ENCODE measurements around the gene FMN2. TPM values are rescaled to one million over a fixed set of nuclear protein-coding genes. Genes with fewer than 3 reads are reported as not detected.
"Not testable (repeated sequence)": the region's sequence is repeated elsewhere in the genome, so short reads cannot be mapped to it uniquely, and the experiment has no call there.

The FMN2 gene
- total RNA-seq, 2 donors from 2014 or later: 0.26 to 0.33 TPM

- TF ChIP-seq POLR2A (IDR thresholded peaks at IDR 0.05) (no peak), CTCF (IDR thresholded peaks at IDR 0.05) (no peak)
- WGBS, 2 donors: 61 to 74% methylated on average over 5 of the region's 5 CpGs
- H3K36me3 ChIP-seq (replicated peaks in 1 of 2; ENCODE audit: insufficient read depth in 1 of 2, low read depth in 2 of 2): no peaks in the 10 kb centered on the region
- no peaks in the 10 kb centered on the region for H3K9me3 ChIP-seq
- intact Hi-C loops (cut with DNase I): no loop called here
- no peaks in the 10 kb centered on the region for H3K27me3 ChIP-seq
- ATAC-seq (no peak), DNase-seq (no peak)
- H3K4me3 ChIP-seq: no peak overlapping the region
- no peaks in the 10 kb centered on the region for H3K4me1 ChIP-seq
- H3K27ac ChIP-seq: no peak overlapping the region
Measured at GRCh38 chr1:240274569-240274968, 182.9 kb downstream of the FMN2 start.

DNA sequence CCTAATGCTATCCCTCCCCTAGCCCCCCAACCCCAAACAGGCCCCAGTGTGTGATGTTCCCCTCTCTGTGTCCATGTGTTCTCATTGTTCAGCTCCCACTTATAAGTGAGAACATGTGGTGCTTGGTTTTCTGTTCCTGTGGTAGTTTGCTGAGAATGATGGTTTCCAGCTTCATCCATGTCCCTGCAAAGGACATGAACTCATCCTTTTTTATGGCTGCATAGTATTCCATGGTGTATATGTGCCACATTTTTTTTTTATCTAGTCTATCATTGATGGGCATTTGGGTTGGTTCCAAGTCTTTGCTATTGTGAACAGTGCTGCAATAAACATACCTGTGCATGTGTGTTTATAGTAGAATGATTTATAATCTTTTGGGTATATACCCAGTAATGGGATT, 183.5 kb downstream of the FMN2 start:
- H3K27me3 ChIP-seq; H3K4me3 ChIP-seq; ATAC-seq; H3K27ac ChIP-seq; H3K4me1 ChIP-seq; intact Hi-C loops (cut with DNase I); H3K9me3 ChIP-seq; H3K36me3 ChIP-seq (replicated peaks in 1 of 2; ENCODE audit: insufficient read depth in 1 of 2, low read depth in 2 of 2); DNase-seq: not testable (repeated sequence)

DNA sequence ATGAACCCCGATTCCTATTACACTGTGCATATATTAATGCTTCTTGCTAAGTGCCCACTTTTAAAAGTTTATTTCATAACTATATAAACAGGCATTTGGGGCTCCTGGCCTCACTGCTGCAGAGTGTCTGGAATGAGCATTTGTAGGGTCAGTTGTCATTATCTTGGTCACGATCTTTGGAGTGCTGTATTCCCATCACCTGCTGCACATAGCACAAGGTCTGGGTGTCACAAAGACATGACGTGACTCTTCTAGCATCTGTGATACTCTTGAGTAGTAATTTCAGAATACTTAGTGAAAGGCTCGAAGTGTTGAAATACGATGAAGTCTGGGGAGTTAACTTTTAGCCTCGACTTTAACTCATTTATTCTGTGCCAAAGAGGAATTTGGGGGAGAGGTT, 186.4 kb downstream of the FMN2 start:
- no peak for ATAC-seq
- Histone ChIP-seq H3K36me3 (replicated peaks in 1 of 2; ENCODE audit: insufficient read depth in 1 of 2, low read depth in 2 of 2) (no peaks in the 10 kb centered on the region), H3K27ac (no peak overlapping the region), H3K9me3 (no peaks in the 10 kb centered on the region), H3K4me3 (no peak overlapping the region), H3K27me3 (peaks cover 0 to 8% of the 10 kb centered on the region in 2 donors), H3K4me1 (peaks cover 6% of the 10 kb centered on the region)
- WGBS, 2 donors: 56 to 71% methylated on average over 6 of the region's 6 CpGs
- TF ChIP-seq POLR2A (IDR thresholded peaks at IDR 0.05): no peak
- TF ChIP-seq CTCF (IDR thresholded peaks at IDR 0.05): no peak
- intact Hi-C loops (cut with DNase I): no loop called here
- no peak for DNase-seq

GRCh38 chr1:240280560-240281322, 189.1 kb downstream of the FMN2 start:
- TF ChIP-seq CTCF (IDR thresholded peaks at IDR 0.05) (no peak), POLR2A (IDR thresholded peaks at IDR 0.05) (no peak)
- no peak for ATAC-seq
- H3K36me3 ChIP-seq (replicated peaks in 1 of 2; ENCODE audit: insufficient read depth in 1 of 2, low read depth in 2 of 2): no peaks in the 10 kb centered on the region
- H3K4me1 ChIP-seq: peaks cover 6% of the 10 kb centered on the region
- no peak overlapping the region for H3K4me3 ChIP-seq
- 18 to 19% methylated on average over 11 of the region's 11 CpGs for WGBS, 2 donors
- intact Hi-C loops (cut with DNase I): no loop called here
- no peaks in the 10 kb centered on the region for H3K9me3 ChIP-seq
- DNase-seq: no peak
- peaks cover 0 to 8% of the 10 kb centered on the region in 2 donors for H3K27me3 ChIP-seq
- H3K27ac ChIP-seq: no peak overlapping the region

GRCh38 chr1:240282061-240282830, 190.6 kb downstream of the FMN2 start:
- Histone ChIP-seq H3K9me3 (no peaks in the 10 kb centered on the region), H3K4me3 (no peak overlapping the region), H3K27ac (no peak overlapping the region), H3K27me3 (peaks cover 0 to 8% of the 10 kb centered on the region in 2 donors), H3K4me1 (peaks cover 6% of the 10 kb centered on the region), H3K36me3 (replicated peaks in 1 of 2; ENCODE audit: insufficient read depth in 1 of 2, low read depth in 2 of 2) (no peaks in the 10 kb centered on the region)
- WGBS, 2 donors: 62 to 63% methylated on average over 7 of the region's 7 CpGs
- intact Hi-C loops (cut with DNase I): no loop called here
- DNase-seq (peak in 1 of 4 donors; percentile 12), ATAC-seq (no peak)
- TF ChIP-seq POLR2A (IDR thresholded peaks at IDR 0.05) (no peak), CTCF (IDR thresholded peaks at IDR 0.05) (no peak)

Measured in body of pancreas (tissue), 4 donors.